Glutamatergic neuron (in vitro differentiated cells): ENCODE measurements around the gene PRKCA. TPM values are rescaled to one million over a fixed set of nuclear protein-coding genes. Genes with fewer than 3 reads are reported as not detected.
"Not testable (repeated sequence)": the region's sequence is repeated elsewhere in the genome, so short reads cannot be mapped to it uniquely, and the experiment has no call there.

Experiments
- DNase-seq: peaks from one replicate; pipeline ENCODE4 v3.0.0; 2022
- H3K27ac Mint-ChIP-seq: one replicate; pipeline ENCODE4 v1.8.0; 2020; ENCODE audit warnings: mild to moderate bottlenecking, mixed read lengths, inconsistent platforms; ENCODE audit not compliant: unreplicated experiment
- H3K27me3 Mint-ChIP-seq: one replicate; pipeline ENCODE4 v1.8.0; 2020; ENCODE audit warnings: mild to moderate bottlenecking, moderate library complexity, mixed read lengths, inconsistent platforms; ENCODE audit not compliant: unreplicated experiment
- H3K36me3 Mint-ChIP-seq: one replicate; pipeline ENCODE4 v1.8.0; 2020; ENCODE audit warnings: mild to moderate bottlenecking, mixed read lengths, inconsistent platforms; ENCODE audit not compliant: unreplicated experiment
- H3K4me1 Mint-ChIP-seq: one replicate; pipeline ENCODE4 v1.8.0; 2020; ENCODE audit warnings: mild to moderate bottlenecking, low read depth, mixed read lengths, inconsistent platforms; ENCODE audit not compliant: unreplicated experiment
- H3K4me3 Mint-ChIP-seq: one replicate; pipeline ENCODE4 v1.8.0; 2020; ENCODE audit warnings: mild to moderate bottlenecking, mixed read lengths, inconsistent platforms; ENCODE audit not compliant: unreplicated experiment
- H3K9me3 Mint-ChIP-seq: one replicate; pipeline ENCODE4 v1.8.0; 2020; ENCODE audit warnings: mild to moderate bottlenecking, moderate library complexity, mixed read lengths, inconsistent platforms; ENCODE audit not compliant: unreplicated experiment
- CTCF ChIP-seq: fragments of 200-600 bp; sonication (generic); IDR thresholded peaks from one replicate; pipeline ENCODE4 v1.5.0; 2021; ENCODE audit not compliant: partially characterized antibody, unreplicated experiment
- total RNA-seq: library from RNA; stranded (reverse); fragmentation: NEBNext Ultra II Directional; extraction: Animal tissue kit (Norgen Biotek cat#: 25700); gene quantifications from one replicate; pipeline ENCODE4 v1.2.1, GENCODE V29; 2021; ENCODE audit not compliant: unreplicated experiment

PRKCA gene
- total RNA-seq, 1 donor from 2014 or later: 2.2 TPM

GRCh38 chr17:66354472-66354871 lies 52.1 kb downstream of the PRKCA start:
- Mint-ChIP-seq H3K4me3 (no peak overlapping the region), H3K4me1 (no peaks in the 10 kb centered on the region), H3K36me3 (no peaks in the 10 kb centered on the region), H3K27ac (no peak overlapping the region), H3K27me3 (no peaks in the 10 kb centered on the region), H3K9me3 (no peaks in the 10 kb centered on the region)
- no peak for DNase-seq
- no peak for TF ChIP-seq CTCF

GRCh38 chr17:66354981-66355380 lies 52.6 kb downstream of the PRKCA start:
- H3K4me1 Mint-ChIP-seq: no peaks in the 10 kb centered on the region
- no peak overlapping the region for H3K4me3 Mint-ChIP-seq
- no peak overlapping the region for H3K27ac Mint-ChIP-seq
- no peaks in the 10 kb centered on the region for H3K9me3 Mint-ChIP-seq
- no peaks in the 10 kb centered on the region for H3K36me3 Mint-ChIP-seq
- H3K27me3 Mint-ChIP-seq: no peaks in the 10 kb centered on the region
- DNase-seq: no peak
- no peak for TF ChIP-seq CTCF

- no peaks in the 10 kb centered on the region for H3K9me3 Mint-ChIP-seq
These were observed 53.1 kb downstream of the PRKCA start for GRCh38 chr17:66355510-66355909.

GRCh38 chr17:66357037-66357436 lies 54.6 kb downstream of the PRKCA start:
- Mint-ChIP-seq H3K4me3 (no peak overlapping the region), H3K36me3 (no peaks in the 10 kb centered on the region)

More at GRCh38 chr17:66355510-66355909, 53.1 kb downstream of the PRKCA start:
- Mint-ChIP-seq H3K4me1 (no peaks in the 10 kb centered on the region), H3K36me3 (no peaks in the 10 kb centered on the region), H3K27ac (no peak overlapping the region), H3K4me3 (no peak overlapping the region), H3K27me3 (no peaks in the 10 kb centered on the region)
- no peak for DNase-seq
- TF ChIP-seq CTCF: no peak

GRCh38 chr17:66359351-66359750 lies 56.9 kb downstream of the PRKCA start:
- Mint-ChIP-seq H3K27me3 (no peaks in the 10 kb centered on the region), H3K36me3 (no peaks in the 10 kb centered on the region), H3K27ac (no peak overlapping the region), H3K9me3 (no peaks in the 10 kb centered on the region), H3K4me3 (no peak overlapping the region), H3K4me1 (no peaks in the 10 kb centered on the region)
- TF ChIP-seq CTCF: no peak
- no peak for DNase-seq

More at GRCh38 chr17:66357037-66357436, 54.6 kb downstream of the PRKCA start:
- Mint-ChIP-seq H3K9me3 (no peaks in the 10 kb centered on the region), H3K4me1 (no peaks in the 10 kb centered on the region), H3K27ac (no peak overlapping the region), H3K27me3 (no peaks in the 10 kb centered on the region)
- TF ChIP-seq CTCF: no peak
- DNase-seq: no peak

- not testable (repeated sequence) for H3K36me3 Mint-ChIP-seq, DNase-seq, H3K9me3 Mint-ChIP-seq, H3K27ac Mint-ChIP-seq, H3K4me1 Mint-ChIP-seq, H3K4me3 Mint-ChIP-seq, H3K27me3 Mint-ChIP-seq
These were observed 58.6 kb downstream of the PRKCA start for GRCh38 chr17:66360961-66361565.
